ENCODE measurements around the gene NINL.
"Not testable (repeated sequence)": the region's sequence is repeated elsewhere in the genome, so short reads cannot be mapped to it uniquely, and the experiment has no call there.

NINL gene

DNA sequence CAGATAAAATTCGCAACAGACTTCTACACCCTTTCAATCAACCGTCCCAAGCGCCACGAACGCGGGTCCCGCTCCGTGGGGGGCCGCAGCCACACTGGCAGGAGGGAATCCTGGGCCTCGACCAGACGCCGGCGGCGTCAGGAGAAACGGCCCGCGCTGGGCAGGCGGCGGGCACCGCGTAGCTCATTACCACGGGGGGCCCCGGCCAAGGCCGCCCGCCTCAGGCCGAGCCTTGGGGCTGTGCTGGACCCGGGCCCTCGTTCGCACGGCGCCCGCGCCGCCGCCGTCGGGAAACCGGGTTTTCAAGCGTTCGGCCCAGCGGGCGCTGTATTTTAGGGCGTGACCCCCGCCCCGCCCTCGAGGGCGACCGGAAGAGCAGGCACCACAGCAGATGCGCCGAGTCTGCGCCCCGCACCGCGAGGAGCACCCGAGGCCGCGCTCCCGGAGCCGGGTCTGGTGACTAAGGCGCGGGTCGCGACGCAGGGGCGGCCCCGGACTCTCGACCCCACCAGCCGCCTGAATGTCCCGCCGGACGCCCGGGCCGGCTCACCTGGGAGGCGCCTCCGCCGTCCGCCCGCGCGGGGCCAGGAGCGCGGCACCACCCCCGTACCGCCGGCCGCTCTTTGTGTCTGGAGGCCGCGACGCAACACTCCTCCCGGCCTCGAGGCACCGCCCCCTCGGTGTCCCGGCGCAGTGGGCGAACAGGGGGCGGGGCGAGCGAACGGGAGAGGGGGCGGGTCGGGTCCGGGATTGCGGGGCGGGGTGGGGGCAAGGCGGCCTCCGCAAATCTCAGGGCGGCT lies at the start of gene NINL:
NINL (minus strand) TSS at position 627 of the 800 bp plus-strand sequence. CDS start 58,944 bp downstream, outside the sequence.
- H3K4me3 ChIP-seq (ENCODE audit: low read depth, low read length): peak within 1 kb of the TSS; percentile 66
- TF ChIP-seq, protein P1, sequence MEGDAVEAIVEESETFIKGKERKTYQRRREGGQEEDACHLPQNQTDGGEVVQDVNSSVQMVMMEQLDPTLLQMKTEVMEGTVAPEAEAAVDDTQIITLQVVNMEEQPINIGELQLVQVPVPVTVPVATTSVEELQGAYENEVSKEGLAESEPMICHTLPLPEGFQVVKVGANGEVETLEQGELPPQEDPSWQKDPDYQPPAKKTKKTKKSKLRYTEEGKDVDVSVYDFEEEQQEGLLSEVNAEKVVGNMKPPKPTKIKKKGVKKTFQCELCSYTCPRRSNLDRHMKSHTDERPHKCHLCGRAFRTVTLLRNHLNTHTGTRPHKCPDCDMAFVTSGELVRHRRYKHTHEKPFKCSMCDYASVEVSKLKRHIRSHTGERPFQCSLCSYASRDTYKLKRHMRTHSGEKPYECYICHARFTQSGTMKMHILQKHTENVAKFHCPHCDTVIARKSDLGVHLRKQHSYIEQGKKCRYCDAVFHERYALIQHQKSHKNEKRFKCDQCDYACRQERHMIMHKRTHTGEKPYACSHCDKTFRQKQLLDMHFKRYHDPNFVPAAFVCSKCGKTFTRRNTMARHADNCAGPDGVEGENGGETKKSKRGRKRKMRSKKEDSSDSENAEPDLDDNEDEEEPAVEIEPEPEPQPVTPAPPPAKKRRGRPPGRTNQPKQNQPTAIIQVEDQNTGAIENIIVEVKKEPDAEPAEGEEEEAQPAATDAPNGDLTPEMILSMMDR (IDR thresholded peaks at IDR 0.05; ENCODE audit: low read depth, low read length, missing control alignments): no peak
- in situ Hi-C loops (cut with HindIII; ENCODE audit: low sequenced_read_pairs): no loop called here
- no peak for DNase-seq (ENCODE audit: low read depth)

DNA sequence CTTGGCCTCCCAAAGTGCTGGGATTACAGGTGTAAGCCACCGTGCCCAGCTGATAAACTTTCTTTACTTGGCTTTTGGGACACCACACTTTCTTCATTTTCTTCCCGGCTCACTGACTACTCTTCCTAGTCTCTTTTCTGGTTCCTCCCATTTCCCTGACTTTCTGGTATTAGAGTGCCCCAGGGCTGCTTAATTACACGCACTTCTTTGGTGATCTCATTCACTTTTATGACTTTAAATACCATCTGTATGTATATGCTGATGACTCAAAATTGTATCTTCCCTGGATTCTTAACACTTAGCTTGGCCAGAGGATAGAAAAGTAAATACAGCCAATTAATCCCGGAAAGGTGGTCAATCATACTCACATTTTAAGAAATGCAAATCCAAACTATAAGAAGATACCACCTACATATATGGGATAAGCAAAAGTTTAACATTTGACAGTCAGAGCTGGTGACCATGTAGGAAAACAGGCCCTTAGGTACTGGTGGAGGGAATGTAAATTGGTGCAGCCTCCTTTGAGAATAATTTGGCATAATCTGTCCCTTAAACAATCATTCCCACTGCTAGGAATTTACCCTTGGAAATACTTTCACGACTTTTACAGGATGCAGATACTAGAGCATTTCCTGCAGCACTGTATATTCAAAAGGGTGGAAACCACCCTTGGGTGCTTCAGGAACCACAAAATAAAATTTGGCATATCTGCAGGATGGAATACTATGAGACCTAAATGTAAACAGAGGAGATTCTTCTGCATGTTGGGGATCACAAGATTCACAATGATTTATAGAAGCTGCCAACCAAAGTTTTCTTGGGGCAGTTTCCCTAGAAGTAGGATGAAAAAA lies 47.8 kb upstream of the NINL start:
- TF ChIP-seq, protein P1 (IDR thresholded peaks at IDR 0.05; ENCODE audit: low read depth, low read length, missing control alignments): no peak
- DNase-seq (ENCODE audit: low read depth): no peak
- in situ Hi-C loops (cut with HindIII; ENCODE audit: low sequenced_read_pairs): no loop called here
- H3K4me3 ChIP-seq (ENCODE audit: low read depth, low read length): no peak overlapping the region

DNA sequence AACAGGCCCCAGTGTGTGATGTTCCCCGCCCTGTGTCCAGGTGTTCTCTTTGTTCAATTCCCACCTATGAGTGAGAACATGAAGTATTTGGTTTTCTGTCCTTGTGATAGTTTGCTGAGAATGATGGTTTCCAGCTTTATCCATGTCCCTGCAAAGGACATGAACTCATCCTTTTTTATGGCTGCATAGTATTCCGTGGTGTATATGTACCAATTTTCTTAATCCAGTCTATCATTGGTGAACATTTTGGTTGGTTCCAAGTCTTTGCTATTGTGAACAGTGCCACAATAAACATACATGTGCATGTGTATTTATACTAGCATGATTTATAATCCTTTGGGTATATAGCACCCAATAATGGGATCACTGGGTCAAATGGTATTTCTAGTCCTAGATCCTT lies 45.3 kb upstream of the NINL start:
- in situ Hi-C loops (cut with HindIII; ENCODE audit: low sequenced_read_pairs); DNase-seq (ENCODE audit: low read depth); H3K4me3 ChIP-seq (ENCODE audit: low read depth, low read length): not testable (repeated sequence)

DNA sequence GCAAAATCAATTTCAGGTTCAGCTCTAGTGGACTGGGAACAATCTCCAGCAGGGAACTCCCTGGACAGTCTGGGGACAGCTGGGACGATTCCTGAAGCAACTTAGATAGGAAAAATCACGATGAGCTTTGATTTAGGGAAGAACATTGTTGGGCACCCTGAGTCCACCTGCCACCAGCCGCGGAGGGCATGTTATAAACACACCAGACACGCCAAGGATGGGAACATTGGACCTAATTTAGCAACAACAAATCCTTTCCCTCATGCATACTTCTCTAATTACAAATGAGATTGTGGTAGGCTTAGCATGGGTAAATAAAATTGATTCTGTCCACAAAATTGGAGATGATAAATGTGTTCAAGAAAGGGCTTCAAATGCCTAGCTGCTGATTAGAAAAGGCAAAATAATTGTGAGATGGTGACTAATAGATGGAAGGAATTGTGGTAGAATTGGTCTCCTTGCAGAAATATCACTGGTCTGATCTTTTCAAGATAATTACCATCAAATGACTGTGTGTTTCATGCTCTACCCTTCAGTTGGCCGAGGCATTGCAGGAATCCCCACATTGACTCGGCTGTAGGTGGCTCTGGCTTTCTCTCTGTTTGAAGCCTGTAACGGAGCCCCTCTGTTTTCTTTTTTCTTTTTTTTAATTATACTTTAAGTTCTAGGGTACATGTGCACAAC lies 44.6 kb upstream of the NINL start:
- TF ChIP-seq, protein P1 (IDR thresholded peaks at IDR 0.05; ENCODE audit: low read depth, low read length, missing control alignments): no peak
- in situ Hi-C loops (cut with HindIII; ENCODE audit: low sequenced_read_pairs): no loop called here
- no peak overlapping the region for H3K4me3 ChIP-seq (ENCODE audit: low read depth, low read length)
- no peak for DNase-seq (ENCODE audit: low read depth)

- no peak for DNase-seq (ENCODE audit: low read depth)
- H3K4me3 ChIP-seq (ENCODE audit: low read depth, low read length): no peak overlapping the region
- in situ Hi-C loops (cut with HindIII; ENCODE audit: low sequenced_read_pairs): no loop called here
- TF ChIP-seq, protein P1 (IDR thresholded peaks at IDR 0.05; ENCODE audit: low read depth, low read length, missing control alignments): no peak
Measured at GRCh38 chr20:25626779-25627178, 41.4 kb upstream of the NINL start.

DNA sequence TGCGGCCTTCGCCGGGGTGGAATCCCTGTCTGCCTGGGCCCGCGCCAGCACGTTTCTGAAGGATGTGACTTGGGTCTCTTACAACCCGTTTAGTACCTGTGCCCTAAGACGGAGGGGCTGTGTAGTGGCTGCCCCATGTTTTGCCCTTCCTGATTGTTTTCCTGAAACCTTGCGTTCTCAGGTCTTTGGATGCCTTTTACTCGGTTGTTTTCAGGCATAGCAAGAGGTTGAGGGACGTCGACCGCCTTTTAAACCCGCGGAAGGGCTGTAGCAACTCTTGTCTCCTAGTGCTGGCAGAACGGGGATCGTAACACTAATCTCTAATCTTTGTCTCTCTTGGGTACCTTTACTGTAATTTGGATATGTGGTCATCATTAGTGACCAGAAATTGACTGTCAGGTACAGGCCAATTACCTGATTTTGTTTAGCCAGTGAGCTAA lies 39.2 kb upstream of the NINL start:
- no peak for DNase-seq (ENCODE audit: low read depth)
- in situ Hi-C loops (cut with HindIII; ENCODE audit: low sequenced_read_pairs): no loop called here
- TF ChIP-seq, protein P1 (IDR thresholded peaks at IDR 0.05; ENCODE audit: low read depth, low read length, missing control alignments): no peak
- H3K4me3 ChIP-seq (ENCODE audit: low read depth, low read length): peak overlapping the region; percentile 92
